Activated CD8-positive, alpha-beta memory T cell treated with anti-CD3 and anti-CD28 coated beads for 36 hours (primary cell): ENCODE data around the gene PLCG2. TPM values are rescaled to one million over a fixed set of nuclear protein-coding genes. Genes with fewer than 3 reads are reported as not detected.
"Not testable (repeated sequence)": the region's sequence is repeated elsewhere in the genome, so short reads cannot be mapped to it uniquely, and the experiment has no call there.

Source experiments
- CTCF ChIA-PET: fragments of 350-600 bp; sonication (Branson Sonifier 250); formaldehyde crosslinking; loops from one replicate; lab custom pipeline; 2021; ENCODE audit warnings: antibody characterized with exemption; lab: Charles Lee
- POLR2A ChIA-PET: fragments of 350-600 bp; sonication (Branson Sonifier 250); formaldehyde crosslinking; loops from one replicate; lab custom pipeline; 2021; ENCODE audit warnings: antibody characterized with exemption; lab: Charles Lee
- total RNA-seq, 2 experiments: library from RNA; stranded (reverse); gene quantifications; one replicate each; pipeline ENCODE4 v1.2.3, GENCODE V29; 2021

PLCG2 gene
- 10 to 100 TPM; 16.6 to 18.2 TPM for total RNA-seq

GRCh38 chr16:81778861-81779535 is at the start of gene PLCG2:
PLCG2 (plus strand) TSS chr16:81779291; CDS start chr16:81785990, 6,699 bp downstream.
- ChIA-PET POLR2A (no interaction called here), CTCF (interaction anchor here (0.6 to 2.6 kb wide), 5 partner anchors 9 to 95 kb away, joined by 3 to 15 read pairs (median 3); no protein-coding TSS in a partner anchor)

- CTCF ChIA-PET, result interaction anchor here (1.0 to 2.1 kb wide), 7 partner anchors 11 to 525 kb away, joined by 3 to 10 read pairs (median 3); no protein-coding TSS in a partner anchor
These were observed 49.6 kb upstream of the PLCG2 start for GRCh38 chr16:81729451-81729850.

DNA sequence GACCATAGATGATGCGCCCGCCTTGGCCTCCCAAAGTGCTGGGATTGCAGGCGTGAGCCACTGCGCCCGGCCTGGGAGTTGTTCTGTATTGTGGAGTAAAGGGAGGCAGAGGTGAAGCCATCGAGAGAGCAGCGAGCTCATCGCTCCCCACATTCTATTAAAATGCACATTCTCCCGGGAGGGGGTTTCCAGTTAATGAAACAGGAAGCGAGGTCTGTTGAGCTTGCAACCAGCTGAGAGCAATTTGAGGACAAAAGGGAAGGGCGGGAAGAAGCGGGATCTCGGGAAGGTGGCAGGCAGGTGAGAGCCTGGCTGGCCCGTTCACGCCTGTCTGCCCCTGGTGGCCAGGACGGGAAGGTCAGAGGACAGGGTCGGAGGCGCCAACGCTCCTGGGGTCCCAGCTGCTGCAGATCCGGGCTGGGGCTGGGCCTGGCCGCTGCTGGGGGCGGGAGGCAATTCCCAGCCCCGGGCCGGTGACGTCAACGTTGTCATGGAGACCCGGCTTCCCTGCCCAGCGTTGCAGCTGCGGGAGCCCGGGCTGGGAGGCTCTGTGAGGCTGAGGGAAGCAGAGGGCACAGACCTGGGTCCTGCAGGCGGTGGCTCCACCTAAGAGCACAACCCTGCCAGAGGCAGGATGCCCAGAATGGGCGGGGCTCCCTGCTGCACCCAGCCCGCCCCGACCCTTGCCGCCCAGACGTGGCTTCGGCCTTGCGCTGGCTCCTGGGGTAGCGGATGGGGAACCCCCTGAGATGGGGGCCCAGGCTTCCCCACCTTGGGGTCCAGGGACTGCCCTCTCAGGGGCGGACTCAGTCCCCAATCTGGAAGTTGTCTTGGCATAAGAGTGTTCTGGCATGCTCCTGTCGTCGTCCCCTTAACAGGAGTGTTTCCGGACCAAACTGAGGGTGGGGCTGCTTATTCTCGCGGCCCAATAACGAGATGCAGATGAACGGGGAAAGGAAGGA is 48.7 kb upstream of the PLCG2 start:
- ChIA-PET CTCF (interaction anchor here (0.7 to 2.1 kb wide), 10 partner anchors 10 to 525 kb away, joined by 3 to 10 read pairs (median 3); no protein-coding TSS in a partner anchor), POLR2A (no interaction called here)

More at GRCh38 chr16:81729451-81729850, 49.6 kb upstream of the PLCG2 start:
- POLR2A ChIA-PET, result no interaction called here

DNA sequence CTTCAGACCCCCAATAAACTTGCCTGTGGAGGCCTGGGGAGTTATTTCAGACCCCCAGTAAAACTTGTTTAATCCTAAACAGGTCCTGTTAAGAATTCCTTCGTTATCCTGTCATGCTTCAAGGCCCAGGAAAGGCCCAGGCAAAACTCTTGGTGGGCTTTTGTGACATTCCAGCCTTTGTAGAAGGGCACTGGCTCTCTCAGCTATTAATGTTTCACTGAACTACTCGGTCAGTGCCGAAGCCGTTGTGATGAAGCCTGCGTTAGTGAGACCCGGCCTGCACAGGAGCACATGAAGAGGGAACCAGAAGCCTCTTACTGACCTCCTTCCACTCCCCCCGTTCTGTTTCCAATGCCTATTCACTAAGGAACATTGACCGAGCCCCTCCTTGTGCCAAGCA is 47.4 kb upstream of the PLCG2 start:
- ChIA-PET CTCF (interaction anchor here (0.9 to 2.1 kb wide), 2 partner anchors 364 to 367 kb away, joined by 3 to 9 read pairs; no protein-coding TSS in a partner anchor), POLR2A (no interaction called here)

DNA sequence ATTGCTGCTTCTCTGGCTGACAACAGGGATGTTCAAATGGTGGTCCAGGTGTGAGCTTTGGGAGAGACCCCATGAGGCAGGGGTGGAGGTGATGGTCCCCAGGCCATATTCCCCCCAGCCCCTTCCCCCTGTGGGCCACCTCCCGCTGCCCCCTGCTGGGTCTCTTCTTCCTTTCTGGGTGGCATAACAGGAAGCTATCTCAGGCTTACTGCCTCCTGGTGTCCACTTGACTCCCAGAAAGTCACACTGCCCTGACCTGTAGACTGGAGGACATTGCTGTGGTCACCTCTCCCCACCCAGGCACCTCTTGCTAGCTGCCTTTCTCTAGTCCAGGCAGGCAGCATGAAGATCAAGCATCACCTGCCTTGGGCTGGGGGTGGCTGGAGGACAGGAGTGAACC is 46.4 kb upstream of the PLCG2 start:
- CTCF ChIA-PET, result no interaction called here

DNA sequence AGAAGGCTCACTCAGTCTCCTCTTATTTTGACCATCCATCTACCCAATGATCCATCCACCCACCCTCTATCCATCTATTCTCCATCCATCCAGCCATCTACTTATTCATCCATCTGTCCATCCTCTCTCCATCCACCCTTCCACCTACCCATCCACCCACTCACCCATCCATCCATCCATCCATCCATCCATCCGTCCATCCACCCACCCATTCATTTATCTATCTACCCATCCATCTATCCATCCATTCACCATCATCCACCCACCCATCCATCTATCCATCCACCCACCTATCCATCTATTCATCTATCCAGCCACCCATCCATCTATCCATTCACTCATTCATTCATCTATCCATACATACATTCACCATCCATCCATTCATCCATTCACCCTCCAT is 45.8 kb upstream of the PLCG2 start:
- ChIA-PET CTCF (interaction anchor here (1.4 kb wide), 1 partner anchor 528 kb away, joined by 6 read pairs; no protein-coding TSS in a partner anchor), POLR2A (no interaction called here)

More for the DNA sequence above, 46.4 kb upstream of the PLCG2 start:
- POLR2A ChIA-PET, result no interaction called here

DNA sequence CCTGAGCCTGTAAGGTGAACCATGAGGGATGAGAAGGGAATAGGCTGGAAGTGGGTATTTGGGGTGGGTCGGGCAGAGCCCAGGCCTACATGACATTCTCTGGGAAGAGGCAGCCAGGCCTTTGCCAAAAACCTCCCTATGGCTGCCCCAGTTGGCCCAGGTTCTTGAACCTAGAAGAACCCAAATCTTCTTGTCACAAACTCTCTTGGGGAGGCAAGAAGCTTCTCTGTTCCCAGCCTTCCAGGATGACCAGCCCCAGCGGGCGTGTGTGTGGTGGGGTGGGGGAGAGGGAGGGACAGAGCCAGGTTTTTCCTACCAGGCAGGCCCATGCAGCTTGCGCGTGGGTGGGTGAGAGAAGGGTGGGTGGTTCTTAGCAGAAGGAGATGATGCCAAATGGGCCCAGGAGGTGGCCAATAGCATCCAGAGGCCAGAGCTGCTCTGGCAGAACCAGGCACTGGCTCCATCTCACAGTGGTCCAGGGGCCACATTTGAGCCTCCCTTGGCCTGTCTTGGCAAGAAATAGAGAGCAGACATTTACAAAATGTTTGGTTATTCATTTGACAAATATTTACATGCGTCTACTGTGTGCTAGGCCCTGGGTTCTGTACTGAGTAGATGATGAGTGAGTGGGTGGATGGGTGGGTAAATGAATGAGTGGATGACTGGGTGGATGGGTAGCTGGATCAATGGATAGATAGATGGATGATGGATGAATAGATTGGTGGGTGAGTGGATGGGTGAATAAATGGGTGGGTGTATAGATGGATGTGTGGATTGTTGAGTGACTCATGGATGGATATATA is 44.3 kb upstream of the PLCG2 start:
- ChIA-PET POLR2A (interaction anchor here (0.5 kb wide), 1 partner anchor 805 kb away, joined by 3 read pairs; no protein-coding TSS in a partner anchor), CTCF (interaction anchor here (1.4 kb wide), 1 partner anchor 530 kb away, joined by 6 read pairs; no protein-coding TSS in a partner anchor)

- ChIA-PET CTCF (interaction anchor here (0.7 to 1.0 kb wide), 2 partner anchors 14 to 334 kb away, joined by 3 read pairs; no protein-coding TSS in a partner anchor), POLR2A (no interaction called here)
These were observed 41.1 kb upstream of the PLCG2 start for GRCh38 chr16:81737885-81738536.

- CTCF ChIA-PET, result interaction anchor here (0.7 to 1.0 kb wide), 2 partner anchors 11 to 13 kb away, joined by 3 read pairs; no protein-coding TSS in a partner anchor
- POLR2A ChIA-PET, result no interaction called here
These were observed 40.2 kb upstream of the PLCG2 start for GRCh38 chr16:81738783-81739496.

GRCh38 chr16:81739503-81739902 is 39.6 kb upstream of the PLCG2 start:
- POLR2A ChIA-PET, result no interaction called here
- CTCF ChIA-PET, result interaction anchor here (1.0 to 1.1 kb wide), 2 partner anchors 9 to 10 kb away, joined by 3 read pairs; no protein-coding TSS in a partner anchor

GRCh38 chr16:81740169-81740568 is 38.9 kb upstream of the PLCG2 start:
- ChIA-PET CTCF (interaction anchor here (1.1 kb wide), 1 partner anchor 10 kb away, joined by 3 read pairs; no protein-coding TSS in a partner anchor), POLR2A (no interaction called here)

DNA sequence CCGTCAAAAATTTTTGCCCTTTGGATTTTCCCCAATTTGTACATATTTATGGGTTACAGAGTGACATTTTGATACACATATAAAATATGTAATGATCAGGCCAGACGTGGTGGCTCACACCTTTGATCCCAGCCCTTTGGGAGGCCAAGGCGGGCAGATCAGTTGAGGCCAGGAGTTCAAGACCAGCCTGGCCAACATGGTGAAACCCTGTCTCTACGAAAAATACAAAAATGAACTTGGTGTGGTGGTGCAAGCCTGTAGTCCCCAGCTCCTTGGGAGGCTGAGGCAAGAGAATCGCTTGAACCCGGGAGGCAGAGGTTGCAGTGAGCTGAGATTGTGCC is 37.7 kb upstream of the PLCG2 start:
- POLR2A ChIA-PET, CTCF ChIA-PET: not testable (repeated sequence)

DNA sequence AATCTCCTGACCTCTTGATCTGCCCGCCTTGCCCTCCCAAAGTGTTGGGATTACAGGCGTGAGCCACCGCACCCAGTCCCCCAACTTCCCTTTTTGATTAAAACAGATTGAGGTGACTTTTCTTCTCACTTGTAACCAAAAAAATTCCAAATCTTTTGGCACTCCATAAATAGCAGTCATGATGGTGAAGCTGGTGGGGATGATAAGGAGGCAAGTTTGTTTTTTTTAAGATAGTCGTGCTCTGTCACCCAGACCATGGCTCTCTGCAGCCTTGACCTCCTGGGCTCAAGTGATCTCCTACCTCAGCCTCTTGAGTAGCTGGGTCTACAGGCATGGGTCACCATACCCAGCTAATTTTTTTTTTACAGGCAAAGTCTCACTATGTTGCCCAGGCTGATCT is 34.7 kb upstream of the PLCG2 start:
- CTCF ChIA-PET, result no interaction called here
- POLR2A ChIA-PET, result no interaction called here

DNA sequence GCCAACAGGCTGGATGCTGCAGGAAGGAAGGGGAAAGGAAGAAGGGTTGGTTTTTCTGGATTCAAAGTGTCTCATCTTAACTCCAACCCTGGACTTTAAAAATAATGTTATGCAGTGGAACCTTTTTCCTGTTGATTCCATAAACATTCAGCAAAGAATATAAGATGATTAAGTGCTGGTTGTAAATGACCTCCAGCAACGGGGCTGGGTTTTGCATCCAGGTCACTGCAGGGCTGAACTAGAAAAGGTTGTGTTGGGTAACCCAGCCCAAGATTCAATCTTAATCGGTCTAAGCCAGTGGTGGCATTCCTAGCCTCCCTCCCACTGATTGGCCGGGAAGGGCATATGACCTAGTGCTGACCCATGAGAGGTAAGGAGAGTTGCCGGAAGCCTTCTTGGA is 34.2 kb upstream of the PLCG2 start:
- ChIA-PET POLR2A (no interaction called here), CTCF (no interaction called here)

DNA sequence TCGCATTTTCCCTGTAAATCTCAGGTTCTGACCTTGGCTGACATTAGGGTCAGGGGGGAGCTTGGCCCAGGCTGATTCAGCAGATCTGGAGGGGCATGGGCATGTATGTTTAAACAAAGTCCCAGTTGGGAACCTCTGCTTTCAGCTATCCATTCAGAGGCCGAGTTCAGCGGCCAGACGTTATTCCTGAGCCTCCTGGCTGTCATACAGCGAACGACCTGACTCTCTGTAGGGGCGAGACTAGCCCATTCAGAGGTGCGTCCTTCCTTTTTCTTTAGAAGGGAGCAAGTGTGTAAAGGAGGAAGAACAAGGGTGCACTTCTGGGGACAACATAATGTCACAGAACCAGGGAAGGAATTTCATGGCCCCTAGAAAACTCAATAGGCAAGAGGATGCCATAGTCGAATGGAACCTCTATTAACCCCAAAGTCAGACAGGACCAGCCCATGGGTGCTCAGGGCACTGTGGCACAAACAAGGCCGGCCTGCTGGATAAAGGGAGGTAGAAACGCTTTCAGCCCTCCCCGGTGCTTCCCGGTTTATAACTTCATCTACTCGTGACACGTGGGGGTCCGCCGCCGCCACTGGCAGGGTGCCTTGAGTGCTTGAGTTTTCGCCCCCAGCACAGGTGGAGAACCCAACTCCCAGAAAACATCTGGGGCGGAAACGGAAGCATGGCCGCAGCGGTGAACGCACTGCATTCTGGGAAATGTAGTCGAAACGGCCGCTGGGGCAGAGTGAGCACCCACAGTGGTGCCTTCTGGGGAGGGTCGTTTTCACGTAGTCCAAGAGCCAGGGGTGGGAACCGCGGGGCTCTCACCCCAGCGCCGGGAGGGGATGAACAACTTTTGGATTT is 33.2 kb upstream of the PLCG2 start:
- ChIA-PET POLR2A (no interaction called here), CTCF (no interaction called here)

GRCh38 chr16:81746566-81746965 is 32.5 kb upstream of the PLCG2 start:
- ChIA-PET CTCF (no interaction called here), POLR2A (no interaction called here)
